HepG2 (cell line): ENCODE measurements around the gene ALDH16A1. TPM values are rescaled to one million over a fixed set of nuclear protein-coding genes. Genes with fewer than 3 reads are reported as not detected.
A peak's percentile ranks its signal among the peaks of the same experiment; 100 is the strongest.

ENCODE experiments used
- ATM ChIP-seq: fragments of 450-650 bp; IDR thresholded peaks from 2 replicates; pipeline ENCODE4 v1.7.1; 2017; ENCODE audit warnings: mild to moderate bottlenecking, borderline replicate concordance
- CSRNP1 ChIP-seq: sonication (generic); formaldehyde crosslinking; IDR thresholded peaks from 2 replicates; pipeline ENCODE4 v1.8.1; 2023; ENCODE audit warnings: mild to moderate bottlenecking, missing genetic modification reagents
- IKZF5 ChIP-seq: IDR thresholded peaks from 2 replicates; pipeline ENCODE4 v1.6.1; 2018; ENCODE audit warnings: missing genetic modification reagents, mild to moderate bottlenecking, missing compliant biosample characterization
- PAXIP1 ChIP-seq: sonication (generic); formaldehyde crosslinking; conservative IDR thresholded peaks from 2 replicates; pipeline ENCODE4 v1.4.0; 2020; ENCODE audit warnings: mild to moderate bottlenecking, missing genetic modification reagents, moderate library complexity
- PRMT3 ChIP-seq: sonication (generic); formaldehyde crosslinking; IDR thresholded peaks from 2 replicates; pipeline ENCODE4 v1.8.1; 2022; ENCODE audit warnings: low read depth, mild to moderate bottlenecking, moderate library complexity, missing genetic modification reagents, borderline replicate concordance
- SATB2 ChIP-seq: sonication (generic); formaldehyde crosslinking; IDR thresholded peaks from 2 replicates; pipeline ENCODE4 v1.5.0; 2020; ENCODE audit warnings: missing genetic modification reagents
- SP2 ChIP-seq: sonication (generic); formaldehyde crosslinking; IDR thresholded peaks from 2 replicates; pipeline ENCODE4 v1.5.1; 2020; ENCODE audit warnings: mild to moderate bottlenecking, missing genetic modification reagents
- ZBED4 ChIP-seq: sonication (generic); formaldehyde crosslinking; IDR thresholded peaks from 2 replicates; pipeline ENCODE4 v1.4.0; 2020; ENCODE audit warnings: missing genetic modification reagents, borderline replicate concordance
- ZBTB10 ChIP-seq: sonication (generic); formaldehyde crosslinking; IDR thresholded peaks from 2 replicates; pipeline ENCODE4 v1.4.0; 2020; ENCODE audit warnings: missing genetic modification reagents, borderline replicate concordance
- ZNF225 ChIP-seq: sonication (generic); formaldehyde crosslinking; IDR thresholded peaks from 2 replicates; pipeline ENCODE4 v1.4.0; 2020; ENCODE audit warnings: mild to moderate bottlenecking, missing genetic modification reagents
- ZNF768 ChIP-seq: sonication (generic); formaldehyde crosslinking; IDR thresholded peaks from 2 replicates; pipeline ENCODE4 v1.4.0; 2020; ENCODE audit warnings: missing genetic modification reagents
- ZNF841 ChIP-seq: sonication (generic); formaldehyde crosslinking; IDR thresholded peaks from 2 replicates; pipeline ENCODE4 v1.8.1; 2023; ENCODE audit warnings: missing genetic modification reagents, borderline replicate concordance
- polyA plus RNA-seq, 8 experiments: library from polyadenylated mRNA; depleted of rRNA in 3 of 8; stranded (reverse) in 7 of 8; unstranded in 1 of 8; fragments of >200 nt; fragmentation: Illumina TruSeq in 4 of 8; extraction: Trizol in 4 of 8; gene quantifications; 2 replicates each; pipeline versions ENCODE4 v1.2.1 to v1.2.3, GENCODE V29; 2011 to 2016; ENCODE audit warnings: low read depth in 4 of 8, missing spikeins in 1 of 8, mixed read lengths in 1 of 8; ENCODE audit not compliant: insufficient read depth in 1 of 8
- total RNA-seq, 5 experiments: library from RNA; depleted of rRNA; stranded (reverse); fragments of >200 nt; fragmentation: Illumina TruSeq; extraction: Trizol; gene quantifications; 2 replicates each; pipeline ENCODE4 v1.2.3, GENCODE V29; 2016; ENCODE audit warnings: low read depth in 1 of 5

ALDH16A1 gene
- total and polyA plus RNA-seq, 2 of the 13 experiments (the other 11 are each of a cell fraction or from before 2014, with no cell fraction given), result 8.4 to 34.9 TPM

GRCh38 chr19:49473868-49474541 lies 21.0 kb downstream of the ALDH16A1 start, which contains the start of gene FLT3LG (continued):
- peak; percentile 70; the same call in 1 of the 2 replicates for TF ChIP-seq ZBED4 (CRISPR knock-in tag)
- 0 out of 2 replicates have a peak, but pooled peaks have one; percentile 52 for TF ChIP-seq ZNF225 (CRISPR knock-in tag)
- TF ChIP-seq ZNF841 (CRISPR knock-in tag), result no peak
- peak; percentile 65; the same call in 1 of the 2 replicates for TF ChIP-seq ZBTB10
- TF ChIP-seq CSRNP1, result 0 out of 2 replicates have a peak, but pooled peaks have one; percentile 61
- TF ChIP-seq IKZF5, result peak; percentile 39
- no peak for TF ChIP-seq PRMT3 (CRISPR knock-in tag)
- peak; percentile 28; the same call in 1 of the 2 replicates for TF ChIP-seq ZNF768
- 0 out of 2 replicates have a peak, but pooled peaks have one; percentile 14 for TF ChIP-seq SP2 (CRISPR knock-in tag)
- no peak for TF ChIP-seq ATM
- 0 out of 2 replicates have a peak, but pooled peaks have one; percentile 31 for TF ChIP-seq PAXIP1
- no peak for TF ChIP-seq SATB2
